HG02943 (cell line): ENCODE data around the gene WNT5B.

Experiments
- ATAC-seq: cut with Tn5 transposase; IDR thresholded peaks from one replicate; pipeline ENCODE4 v1.9.1; 2021; ENCODE audit warnings: mild to moderate bottlenecking, low read depth, moderate library complexity; ENCODE audit not compliant: unreplicated experiment

Gene WNT5B

DNA sequence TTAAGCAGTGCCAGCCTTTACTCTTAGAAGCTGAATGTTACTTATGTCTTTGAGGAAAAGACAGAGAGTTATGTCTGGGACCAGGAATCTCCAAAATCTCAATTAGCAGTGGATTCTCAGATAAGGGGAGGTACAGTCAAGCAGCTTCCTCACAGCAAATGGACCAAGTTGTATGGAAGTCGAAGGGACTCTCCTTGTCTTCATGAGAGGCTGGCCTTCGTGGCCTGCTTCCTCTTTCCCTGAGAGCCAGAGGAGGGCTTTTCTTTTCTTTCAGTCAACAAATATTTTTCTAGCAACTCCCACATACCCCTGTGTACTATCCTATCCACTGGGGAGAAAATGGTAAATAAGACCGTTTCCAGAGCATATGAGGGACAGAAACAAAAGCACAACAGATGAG is 6.6 kb upstream of the WNT5B start:
- no peak for ATAC-seq

- ATAC-seq: no peak
These were observed 504 bp downstream of the WNT5B start for GRCh38 chr12:1629338-1630132.

DNA sequence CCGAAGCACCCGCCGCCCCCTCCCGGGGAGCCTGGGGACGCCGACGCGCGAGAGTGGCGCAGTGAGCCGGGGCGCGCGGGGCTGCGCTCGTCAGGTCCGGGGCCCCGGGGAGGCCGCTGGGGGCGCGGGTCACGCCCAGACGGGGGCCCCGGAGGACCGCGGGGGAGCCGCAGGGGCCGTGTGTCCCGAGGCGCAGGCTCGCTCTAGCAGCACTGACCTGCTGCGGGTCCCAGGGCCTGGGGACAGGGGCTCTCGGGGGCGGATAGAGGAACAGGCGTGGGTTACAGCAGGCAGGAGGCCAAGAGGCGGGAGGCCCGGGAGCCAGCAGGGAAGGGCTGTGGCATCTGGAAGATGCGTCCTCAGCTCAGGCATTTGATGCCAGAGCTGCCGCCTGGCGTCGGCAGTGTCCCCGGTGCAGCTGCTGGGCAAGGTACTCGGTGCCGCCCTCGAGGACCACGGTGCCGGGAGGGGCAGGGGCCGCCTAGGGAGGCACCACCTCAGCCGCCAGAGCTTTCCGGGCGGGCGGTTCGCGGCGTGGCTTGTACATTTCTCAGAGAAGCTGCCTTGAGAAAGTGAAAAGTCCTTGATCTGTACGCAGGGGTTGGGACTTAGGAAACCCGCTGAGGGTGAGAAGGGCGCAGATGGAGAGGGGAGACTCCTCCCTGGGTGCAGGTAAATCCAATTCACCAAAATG is 1.2 kb downstream of the WNT5B start:
- ATAC-seq: no peak

DNA sequence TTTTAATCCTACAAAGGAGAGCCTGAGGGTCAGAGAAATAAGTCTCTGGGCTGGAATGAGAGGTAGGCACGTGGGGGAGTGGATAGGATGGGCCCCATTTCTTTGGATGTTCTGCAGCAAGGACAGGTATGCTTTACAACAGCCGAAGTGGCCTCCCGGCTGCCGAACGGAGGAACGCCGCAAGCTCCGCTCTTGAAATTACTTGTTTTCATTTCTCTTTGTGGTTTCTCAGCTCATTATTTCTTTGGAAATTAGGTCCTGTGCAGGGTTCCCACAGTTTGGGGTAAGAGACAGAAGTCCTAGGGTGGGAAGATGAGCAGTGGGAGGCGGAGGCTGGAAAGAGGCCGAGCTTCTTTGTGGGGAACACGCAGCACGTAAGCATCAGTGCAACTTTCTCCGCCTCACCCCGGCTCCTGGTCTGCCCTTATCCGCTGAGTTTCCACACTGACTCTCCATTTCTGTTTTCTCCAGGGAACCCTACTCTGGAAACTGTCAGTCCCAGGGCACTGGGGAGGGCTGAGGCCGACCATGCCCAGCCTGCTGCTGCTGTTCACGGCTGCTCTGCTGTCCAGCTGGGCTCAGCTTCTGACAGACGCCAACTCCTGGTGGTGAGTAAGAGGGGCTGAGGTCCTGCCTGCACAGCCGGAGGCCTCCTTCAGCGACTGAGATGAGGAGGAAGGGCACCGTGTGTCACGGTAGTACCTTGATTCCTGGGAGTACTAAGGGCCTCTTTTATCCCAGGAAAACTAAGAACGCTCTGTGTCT is 2.0 kb downstream of the WNT5B start:
- no peak for ATAC-seq

DNA sequence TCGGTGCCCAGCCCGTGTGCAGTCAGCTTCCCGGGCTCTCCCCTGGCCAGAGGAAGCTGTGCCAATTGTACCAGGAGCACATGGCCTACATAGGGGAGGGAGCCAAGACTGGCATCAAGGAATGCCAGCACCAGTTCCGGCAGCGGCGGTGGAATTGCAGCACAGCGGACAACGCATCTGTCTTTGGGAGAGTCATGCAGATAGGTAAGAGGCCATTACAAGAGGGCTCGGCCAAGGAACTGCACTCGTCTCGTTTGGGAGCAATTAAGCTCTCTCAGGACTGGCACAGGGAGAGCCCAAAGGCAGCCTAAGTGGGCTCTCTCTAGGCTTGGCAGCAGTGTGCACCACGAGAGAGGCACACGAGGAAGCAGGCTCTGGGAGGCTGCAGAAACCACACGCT is 3.7 kb downstream of the WNT5B start:
- no peak for ATAC-seq

DNA sequence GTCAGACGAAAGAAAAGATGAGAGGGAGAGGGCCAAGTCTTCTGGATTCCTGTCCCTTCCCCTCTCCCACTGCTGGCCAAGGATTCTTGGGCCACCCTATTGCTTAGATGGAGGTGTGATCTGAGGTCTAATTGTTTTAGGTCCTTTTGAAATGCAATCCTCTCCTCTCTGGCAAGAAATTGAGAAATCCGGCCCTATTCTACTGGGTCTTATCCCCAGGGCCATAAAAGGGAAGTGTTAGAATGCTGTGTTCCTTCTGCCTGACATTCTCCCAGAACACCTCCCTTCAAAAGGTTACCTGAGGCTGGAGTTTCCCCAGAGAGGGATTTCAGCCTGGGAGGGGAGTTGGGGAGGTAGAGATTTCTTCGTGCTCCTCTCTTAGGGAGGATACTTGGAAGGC is 4.4 kb downstream of the WNT5B start:
- ATAC-seq: no peak

GRCh38 chr12:1634149-1634548 is 5.1 kb downstream of the WNT5B start:
- no peak for ATAC-seq

GRCh38 chr12:1634590-1635191 is 5.7 kb downstream of the WNT5B start:
- no peak for ATAC-seq

DNA sequence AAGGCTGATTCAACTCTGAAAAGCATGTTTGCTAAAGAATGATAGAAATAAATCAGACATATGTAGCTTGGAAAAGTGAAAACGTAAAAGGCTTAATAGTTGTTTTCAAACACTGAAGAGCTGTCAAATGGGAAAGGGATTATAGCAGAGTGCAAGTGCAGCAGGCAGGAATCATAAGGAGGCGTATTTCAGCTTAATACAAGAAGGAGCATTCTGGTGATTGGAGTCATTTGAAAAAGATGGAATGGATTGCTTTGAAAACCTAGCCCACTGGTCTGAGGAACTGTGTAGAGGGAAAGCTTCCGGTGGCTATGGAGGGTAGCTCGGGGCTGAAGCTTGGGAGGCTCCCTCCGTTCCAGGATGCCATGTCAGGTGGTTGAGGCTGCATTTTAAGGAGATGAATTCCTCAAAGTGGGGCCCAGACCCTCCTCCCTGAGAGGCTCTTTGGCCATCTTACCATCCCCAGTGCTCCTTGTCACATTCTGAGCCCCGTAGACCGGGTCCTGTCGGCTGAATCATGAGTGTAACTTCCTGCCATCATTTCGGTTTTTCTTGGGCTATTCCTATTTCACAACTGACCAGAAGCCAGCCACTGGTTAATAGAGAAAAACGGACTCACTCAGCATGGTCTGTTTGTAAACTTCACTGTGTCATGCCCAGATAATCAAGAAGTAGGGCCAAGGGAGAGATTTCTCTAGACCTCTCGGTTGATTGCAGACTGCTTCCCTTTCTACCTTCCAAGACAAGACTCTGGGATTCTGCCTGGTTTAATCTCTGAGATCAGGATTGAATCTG is 6.5 kb downstream of the WNT5B start:
- ATAC-seq: no peak

- no peak for ATAC-seq
These were observed 9.2 kb downstream of the WNT5B start for GRCh38 chr12:1638203-1638602.

DNA sequence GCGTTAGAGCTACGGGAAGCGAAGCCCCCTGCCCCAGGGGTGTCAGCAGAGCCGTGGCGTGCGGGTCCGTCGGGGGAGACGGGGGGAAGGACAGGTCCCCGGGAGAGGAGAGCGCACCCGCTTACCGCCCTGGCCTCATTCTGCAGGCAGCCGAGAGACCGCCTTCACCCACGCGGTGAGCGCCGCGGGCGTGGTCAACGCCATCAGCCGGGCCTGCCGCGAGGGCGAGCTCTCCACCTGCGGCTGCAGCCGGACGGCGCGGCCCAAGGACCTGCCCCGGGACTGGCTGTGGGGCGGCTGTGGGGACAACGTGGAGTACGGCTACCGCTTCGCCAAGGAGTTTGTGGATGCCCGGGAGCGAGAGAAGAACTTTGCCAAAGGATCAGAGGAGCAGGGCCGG is 10.5 kb downstream of the WNT5B start:
- ATAC-seq: no peak

GRCh38 chr12:1640328-1641234 is 11.6 kb downstream of the WNT5B start:
- ATAC-seq: no peak

- no peak for ATAC-seq
These were observed 13.5 kb downstream of the WNT5B start for GRCh38 chr12:1642513-1642912.

GRCh38 chr12:1643043-1643442 is 14.0 kb downstream of the WNT5B start:
- ATAC-seq: no peak

DNA sequence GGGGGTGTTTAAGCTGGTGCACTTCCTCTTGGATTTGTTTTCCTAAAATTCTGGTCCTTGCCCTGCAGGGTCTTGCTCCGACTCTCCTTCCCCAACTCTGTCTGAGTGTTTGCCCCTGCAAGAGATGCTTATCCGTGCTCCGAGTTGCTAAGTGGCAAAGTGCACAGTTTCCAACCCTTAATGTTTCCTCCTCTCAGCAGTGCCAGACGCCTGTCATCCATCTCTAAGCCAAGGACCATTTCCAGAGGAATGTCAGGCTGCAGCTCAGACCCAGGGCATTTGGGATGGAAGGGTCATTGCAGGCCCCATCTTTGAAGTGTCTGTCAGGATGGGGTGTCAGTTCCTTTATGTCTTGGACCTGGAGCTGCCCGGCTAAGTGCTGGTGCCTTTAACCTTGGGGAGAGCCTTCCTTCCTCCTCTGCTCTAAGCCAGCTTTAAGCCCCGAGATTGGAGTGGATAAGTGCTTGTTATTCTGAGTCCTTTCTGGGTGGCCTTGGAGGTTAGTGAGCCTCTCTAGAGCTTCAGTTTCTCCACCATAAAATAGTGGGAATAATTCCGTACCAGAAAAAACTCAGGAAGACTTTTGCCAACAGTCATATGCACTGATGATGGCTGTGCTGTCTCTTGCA is 15.0 kb downstream of the WNT5B start:
- no peak for ATAC-seq

GRCh38 chr12:1644534-1645438 is 15.8 kb downstream of the WNT5B start:
- no peak for ATAC-seq

DNA sequence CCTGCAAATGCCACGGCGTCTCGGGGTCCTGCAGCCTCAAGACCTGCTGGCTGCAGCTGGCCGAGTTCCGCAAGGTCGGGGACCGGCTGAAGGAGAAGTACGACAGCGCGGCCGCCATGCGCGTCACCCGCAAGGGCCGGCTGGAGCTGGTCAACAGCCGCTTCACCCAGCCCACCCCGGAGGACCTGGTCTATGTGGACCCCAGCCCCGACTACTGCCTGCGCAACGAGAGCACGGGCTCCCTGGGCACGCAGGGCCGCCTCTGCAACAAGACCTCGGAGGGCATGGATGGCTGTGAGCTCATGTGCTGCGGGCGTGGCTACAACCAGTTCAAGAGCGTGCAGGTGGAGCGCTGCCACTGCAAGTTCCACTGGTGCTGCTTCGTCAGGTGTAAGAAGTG is 16.8 kb downstream of the WNT5B start:
- ATAC-seq: no peak
